Measurements from ENCODE around the gene GTF3C1.

- no peak for TF ChIP-seq EZH2 (IDR thresholded peaks at IDR 0.05; ENCODE audit: insufficient read depth, poor library complexity, severe bottlenecking)
- TF ChIP-seq EZH2phosphoT487 (IDR thresholded peaks at IDR 0.05; ENCODE audit: insufficient read depth, low read depth) = no peak
These were observed 21.4 kb downstream of the GTF3C1 start for GRCh38 chr16:27528294-27528693.
